SIG-M5 (cell line): ENCODE data around the gene WDR19.
A peak's percentile ranks its signal among the peaks of the same experiment; 100 is the strongest.
"Not testable (repeated sequence)": the region's sequence is repeated elsewhere in the genome, so short reads cannot be mapped to it uniquely, and the experiment has no call there.

ENCODE experiments used
- DNase-seq: peaks from one replicate; lab custom pipeline; 2025; lab: John Stamatoyannopoulos, UW

The WDR19 gene

DNA sequence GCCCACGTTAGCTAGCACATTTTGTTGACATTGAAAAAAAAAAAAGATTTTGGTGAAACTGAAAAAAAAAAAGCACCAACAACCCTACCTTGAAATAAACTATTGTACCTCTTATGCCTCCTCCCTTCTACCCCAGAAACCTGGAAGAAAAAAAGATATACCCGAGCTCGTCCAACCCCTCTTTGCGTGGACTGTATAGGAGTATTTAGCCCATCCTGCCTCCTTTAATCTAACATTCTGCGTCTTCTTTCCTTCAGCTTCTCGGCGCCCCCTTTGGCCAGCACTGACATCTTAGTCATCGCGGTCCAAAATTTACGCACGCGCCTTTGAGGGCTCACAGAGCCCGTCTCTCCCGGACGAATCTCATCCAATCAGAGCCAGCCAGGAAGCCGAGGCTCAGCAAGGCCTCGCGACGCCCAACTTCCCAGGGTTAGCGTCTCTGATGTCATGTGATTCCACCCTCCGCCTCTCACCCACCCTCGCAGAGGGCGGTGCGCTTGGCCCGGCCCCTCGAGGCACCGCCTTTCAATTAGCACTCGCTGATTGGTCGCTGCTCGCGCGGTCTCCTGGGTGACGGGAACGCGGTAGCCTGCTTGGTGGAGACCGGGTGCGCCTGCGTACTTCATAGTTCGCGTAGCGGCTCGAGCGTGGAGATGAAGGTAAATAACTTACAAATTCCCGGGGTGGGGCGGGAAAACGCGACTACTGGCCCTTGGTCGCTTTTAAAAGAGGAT, at the start of gene WDR19:
Gene WDR19, plus strand, starts transcription at position 625 of the 734 bp plus-strand sequence. Its CDS starts 29 bp downstream, at position 654.
- DNase-seq, result peak; percentile 82

- no peak for DNase-seq
Observed at GRCh38 chr4:39133623-39134022, 48.7 kb upstream of the WDR19 start.

- no peak for DNase-seq
Observed at GRCh38 chr4:39134683-39135306, 47.5 kb upstream of the WDR19 start.

DNA sequence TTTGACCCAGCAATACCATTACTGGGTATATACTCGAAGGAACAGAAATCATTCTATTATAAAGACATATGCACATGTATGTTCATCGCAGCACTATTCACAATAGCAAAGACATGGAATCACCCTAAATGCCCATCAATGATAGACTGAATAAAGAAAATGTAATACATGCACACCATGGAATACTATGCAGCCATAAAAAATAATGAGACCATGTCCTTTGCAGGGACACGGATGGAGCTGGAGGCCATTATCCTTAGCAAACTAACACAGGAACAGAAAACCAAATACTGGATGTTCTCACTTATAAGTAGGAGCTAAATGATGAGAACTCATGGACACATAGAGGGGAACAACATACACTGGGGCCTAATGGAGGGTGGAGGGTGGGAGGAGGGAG, 44.1 kb upstream of the WDR19 start:
- DNase-seq, result not testable (repeated sequence)

DNA sequence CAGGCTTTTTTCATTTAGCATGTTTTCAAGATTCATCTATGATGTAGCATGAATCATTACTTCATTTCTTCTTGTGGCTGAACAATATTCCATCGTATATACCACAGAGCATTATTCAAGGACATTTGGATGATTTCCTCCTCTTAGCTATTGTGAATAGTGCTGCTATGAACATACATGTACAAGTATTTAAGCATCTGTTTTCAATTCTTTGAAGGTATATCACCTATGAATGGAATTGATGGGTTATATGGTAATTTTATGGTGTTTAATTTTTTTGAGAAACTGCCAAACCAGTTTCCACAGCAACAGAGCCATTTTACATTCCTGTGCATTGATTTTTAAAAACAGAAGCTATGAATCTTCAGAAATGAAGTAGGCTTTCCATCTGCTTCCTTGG, 36.1 kb upstream of the WDR19 start:
- DNase-seq, result no peak

GRCh38 chr4:39154009-39154408, 28.3 kb upstream of the WDR19 start:
- DNase-seq, result no peak

DNA sequence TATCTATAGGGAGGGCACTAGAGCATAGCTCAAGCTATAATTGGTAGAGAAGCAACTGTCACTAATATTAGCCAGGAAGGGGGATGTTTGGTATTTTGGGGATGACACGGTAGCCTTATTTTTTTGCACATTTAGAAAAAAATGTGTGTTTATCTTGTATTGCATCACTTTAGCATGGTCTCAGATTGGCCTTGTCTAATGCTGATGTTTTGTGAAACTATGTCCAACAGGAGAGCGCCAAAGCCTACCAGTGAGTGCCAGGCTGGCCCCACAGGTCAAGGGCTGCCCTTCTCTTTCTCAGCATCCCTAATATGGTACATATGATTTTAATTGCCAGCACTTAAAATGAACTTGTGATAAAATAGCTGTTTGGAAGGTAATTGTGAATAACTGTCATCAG, 24.8 kb upstream of the WDR19 start:
- DNase-seq, result no peak

- no peak for DNase-seq
Observed at GRCh38 chr4:39166177-39166576, 16.2 kb upstream of the WDR19 start.

GRCh38 chr4:39166669-39167068, 15.7 kb upstream of the WDR19 start:
- DNase-seq, result no peak

DNA sequence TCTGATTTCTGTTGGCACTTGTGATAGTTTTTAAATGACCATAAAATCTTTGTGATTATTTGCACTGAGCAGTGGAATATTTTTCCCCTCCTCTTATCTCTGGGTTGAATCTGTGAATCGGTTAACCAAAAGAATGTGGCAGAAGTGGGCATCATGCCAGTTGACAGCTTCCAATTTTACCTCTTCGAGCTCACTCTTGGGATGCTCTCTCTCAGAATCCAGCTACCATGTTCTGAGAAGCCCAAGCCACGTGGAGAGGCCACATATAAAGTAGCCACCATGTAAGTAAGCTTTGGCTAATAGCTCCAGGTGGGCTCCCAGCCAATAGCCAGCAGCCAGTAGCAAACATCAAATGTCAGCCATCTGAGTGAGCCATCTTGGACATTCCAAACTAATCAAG, 12.9 kb upstream of the WDR19 start:
- DNase-seq, result no peak

- peak; percentile 1 for DNase-seq
Observed at GRCh38 chr4:39170301-39170700, 12.0 kb upstream of the WDR19 start.

DNA sequence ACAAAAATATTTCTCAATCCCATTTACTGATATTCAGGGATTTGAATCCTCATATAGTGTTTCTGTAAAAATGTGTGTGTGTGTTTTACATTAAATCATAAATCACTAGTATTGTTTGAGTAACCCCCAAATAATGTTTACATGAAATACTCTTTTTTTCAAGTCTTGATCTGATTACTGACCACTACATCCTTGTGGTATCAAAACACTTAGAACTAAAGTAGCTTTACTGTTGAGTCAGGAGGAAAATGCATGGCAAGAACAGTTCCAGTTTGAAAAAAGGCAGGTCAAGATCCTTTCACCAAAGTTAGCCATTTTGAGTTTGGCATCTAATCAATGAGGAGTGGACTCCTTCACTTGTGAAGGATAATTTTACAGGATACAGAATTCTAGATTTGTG, 3.6 kb upstream of the WDR19 start:
- DNase-seq, result no peak

DNA sequence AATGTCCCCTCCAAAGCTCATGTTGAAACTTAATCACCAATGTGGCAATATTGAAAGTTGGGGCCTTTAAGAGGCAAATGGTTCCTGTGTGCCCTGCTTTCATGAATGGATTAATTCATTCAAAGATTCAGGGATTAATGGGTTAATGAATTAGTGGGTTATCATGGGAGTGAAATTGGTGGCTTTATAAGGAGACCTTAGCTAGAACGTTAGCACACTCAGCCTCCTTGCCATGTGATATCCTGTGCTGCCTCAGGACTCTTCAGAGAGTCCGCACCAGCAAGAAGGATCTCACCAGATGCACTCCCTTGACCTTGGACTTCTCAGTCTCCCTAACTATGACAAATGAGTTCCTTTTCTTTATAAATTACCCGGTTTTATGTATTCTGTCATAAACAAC, 2.6 kb upstream of the WDR19 start:
- DNase-seq, result no peak

DNA sequence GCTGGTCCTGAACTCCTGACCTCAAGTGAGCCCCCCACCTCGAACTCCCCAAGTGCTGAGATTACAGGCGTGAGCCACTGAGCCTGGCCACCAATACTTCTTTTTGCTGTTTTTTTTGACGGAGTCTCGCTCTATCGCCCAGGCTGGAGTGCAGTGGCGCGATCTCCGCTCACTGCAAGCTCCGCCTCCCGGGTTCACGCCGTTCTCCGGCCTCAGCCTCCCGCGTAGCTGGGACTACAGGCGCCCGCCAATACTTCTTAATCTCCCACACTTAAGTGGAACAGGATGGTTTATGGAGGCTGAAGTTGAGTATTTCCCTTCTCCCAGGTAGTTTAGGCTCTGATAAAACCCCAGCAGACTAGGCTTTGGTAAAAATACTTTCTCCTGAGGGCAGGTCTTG, 1.7 kb upstream of the WDR19 start:
- DNase-seq, result not testable (repeated sequence)

DNA sequence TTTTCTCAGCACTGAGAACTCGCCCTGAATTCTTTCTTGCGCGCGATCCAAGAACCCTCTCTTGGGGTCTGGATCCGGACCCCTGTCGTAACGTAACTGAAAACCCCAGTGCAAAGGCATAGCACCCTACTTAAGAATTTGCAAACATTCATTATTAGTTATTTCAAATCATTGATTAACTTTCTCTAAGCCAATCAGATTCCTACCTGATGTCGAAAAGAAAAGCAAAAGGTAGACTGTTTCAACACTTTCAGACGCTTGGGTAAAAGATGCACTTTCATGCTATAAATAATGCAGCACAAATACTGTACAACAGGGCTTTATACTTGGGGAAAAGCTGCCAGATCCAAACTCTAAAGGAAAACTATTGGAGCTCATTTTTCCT, 817 bp upstream of the WDR19 start:
- DNase-seq, result no peak

- DNase-seq, result no peak
Observed at GRCh38 chr4:39201963-39202362, 19.6 kb downstream of the WDR19 start.

DNA sequence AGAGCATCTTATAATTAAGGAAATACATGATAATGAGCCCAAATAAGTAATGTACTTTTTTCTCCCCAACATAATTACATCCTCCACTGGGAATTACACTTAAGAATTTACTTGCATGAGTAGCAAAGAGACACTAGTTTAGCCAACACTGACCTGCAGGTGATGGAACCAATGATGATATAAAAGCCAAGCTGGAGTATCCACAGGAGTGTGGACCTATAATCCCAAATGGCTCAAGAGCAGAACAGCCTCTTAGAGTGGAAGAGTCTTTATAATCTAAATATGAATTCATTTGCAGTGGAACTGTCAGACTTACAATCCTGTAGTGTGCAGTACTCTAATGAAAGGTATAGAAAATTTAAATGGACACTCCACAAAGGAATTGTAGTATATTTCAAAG, 22.2 kb downstream of the WDR19 start:
- DNase-seq, result no peak

DNA sequence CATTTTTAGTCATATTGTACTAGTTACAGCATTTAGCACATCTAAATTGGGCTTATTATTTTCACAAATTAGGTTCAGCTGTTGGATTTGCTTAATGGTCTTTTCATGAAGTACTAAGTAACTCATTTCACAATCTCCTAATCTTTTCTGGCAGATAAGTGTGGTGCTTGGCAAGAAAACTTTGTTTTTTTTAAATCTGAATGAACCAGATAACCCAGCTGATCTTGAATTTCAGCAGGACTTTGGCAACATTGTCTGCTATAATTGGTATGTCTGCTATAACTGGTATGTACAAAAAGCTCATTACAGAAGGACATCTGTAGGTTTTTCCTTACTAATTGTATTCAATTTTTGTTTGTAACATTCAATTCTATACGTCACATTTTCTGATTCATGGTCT, 22.7 kb downstream of the WDR19 start:
- DNase-seq, result no peak

DNA sequence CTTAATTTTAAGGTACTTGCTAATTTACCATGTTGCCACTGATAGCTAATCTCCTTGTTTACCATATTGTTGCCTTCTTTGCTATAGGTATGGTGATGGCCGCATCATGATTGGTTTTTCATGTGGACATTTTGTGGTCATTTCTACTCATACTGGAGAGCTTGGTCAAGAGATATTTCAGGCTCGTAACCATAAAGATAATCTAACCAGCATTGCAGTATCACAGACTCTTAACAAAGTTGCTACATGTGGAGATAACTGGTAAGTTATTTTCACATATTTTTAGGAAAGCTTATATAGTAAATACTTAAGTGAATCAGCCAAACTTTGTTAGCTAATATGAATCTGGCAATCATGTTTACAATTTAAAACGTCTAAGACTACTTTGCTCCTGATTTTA, 23.1 kb downstream of the WDR19 start:
- DNase-seq, result no peak

DNA sequence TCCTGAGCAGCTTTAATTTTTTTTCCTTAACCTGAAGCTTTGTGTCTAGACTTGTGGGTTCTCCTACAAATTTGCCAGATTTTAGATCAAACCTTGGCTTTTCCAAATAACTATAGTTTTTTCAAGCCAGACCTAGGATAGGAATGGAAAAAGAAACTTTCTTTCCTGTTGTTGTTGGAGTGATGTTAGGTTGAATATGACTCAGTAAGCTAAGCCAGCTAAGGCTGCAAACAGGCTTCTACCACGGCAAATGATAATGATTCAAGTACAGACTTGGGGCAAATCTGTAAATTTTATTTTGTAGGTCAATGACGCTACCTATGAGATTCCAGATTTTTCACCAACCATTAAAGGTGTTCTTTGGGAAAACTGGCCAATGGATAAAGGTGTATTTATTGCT, 45.6 kb downstream of the WDR19 start:
- no peak for DNase-seq

DNA sequence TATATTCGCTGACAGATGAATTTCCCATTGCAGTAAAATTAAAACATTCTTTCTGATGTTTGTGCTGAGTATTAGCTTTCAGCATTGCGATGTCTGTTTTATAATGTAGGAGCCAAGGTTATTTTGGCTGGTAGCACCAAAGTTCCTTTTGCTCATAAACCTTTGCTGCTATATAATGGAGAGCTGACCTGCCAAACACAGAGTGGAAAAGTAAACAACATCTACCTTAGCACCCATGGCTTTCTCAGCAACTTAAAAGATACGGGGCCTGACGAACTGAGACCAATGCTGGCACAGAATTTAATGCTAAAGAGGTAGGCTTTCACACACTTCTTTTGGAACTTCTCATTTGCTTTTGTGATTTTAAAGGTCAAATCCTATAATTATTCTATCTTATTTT, 46.0 kb downstream of the WDR19 start:
- DNase-seq, result no peak

DNA sequence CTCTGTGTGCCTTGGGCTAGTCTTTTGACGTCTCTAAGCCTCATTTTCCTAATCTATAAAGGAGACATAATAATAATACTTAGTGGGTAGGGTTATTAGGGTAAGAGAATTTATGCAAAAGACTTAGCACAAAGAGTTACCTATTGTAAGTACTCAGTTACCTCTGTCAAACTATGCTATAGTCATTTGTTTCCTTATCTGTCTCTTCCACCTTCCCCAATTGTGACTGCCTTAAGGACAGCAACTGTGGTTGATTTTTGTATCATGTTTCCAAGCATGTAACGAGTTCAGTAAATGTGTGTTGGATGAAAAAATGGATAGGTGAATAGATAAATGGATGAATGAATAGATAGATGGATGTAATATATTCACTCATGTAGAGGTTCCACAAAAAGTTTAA, 48.1 kb downstream of the WDR19 start:
- DNase-seq, result no peak

- no peak for DNase-seq
Observed at GRCh38 chr4:39231660-39232059, 49.3 kb downstream of the WDR19 start.

- DNase-seq, result no peak
Observed at GRCh38 chr4:39232100-39232499, 49.8 kb downstream of the WDR19 start.
